22Rv1 (cell line): ENCODE data around the gene SBF2.

Experiments used
- CTCF ChIP-seq: fragments of 450-650 bp; IDR thresholded peaks from 2 replicates; pipeline ENCODE4 v1.5.1; 2017; ENCODE audit warnings: mild to moderate bottlenecking
- ZFX ChIP-seq: fragments of 450-650 bp; IDR thresholded peaks from 2 replicates; pipeline ENCODE4 v1.6.1; 2017; ENCODE audit warnings: antibody characterized with exemption, borderline replicate concordance

- TF ChIP-seq CTCF (no peak), ZFX (no peak)
Observed at GRCh38 chr11:10265936-10266335, 28.1 kb downstream of the SBF2 start.
